Motor neuron (in vitro differentiated cells): ENCODE measurements around the gene ERC1. TPM values are rescaled to one million over a fixed set of nuclear protein-coding genes. Genes with fewer than 3 reads are reported as not detected.

Experiments
- ATAC-seq, 8 experiments: fragments of 200-7000 bp; cut with Tn5 transposase; replicated peaks in 6 of 8; 2 replicates each; pipeline ENCODE4 v1.8.0; 2021; ENCODE audit warnings: mild to moderate bottlenecking in 8 of 8, moderate library complexity in 8 of 8
- H3K27ac ChIP-seq, 2 donors: fragments of 250-450 bp; sonication (Bioruptor Pico); 2 replicates each; pipeline ENCODE4 v1.9.0; 2021; ENCODE audit warnings: antibody characterized with exemption in 2 of 2, mild to moderate bottlenecking in 2 of 2, moderate library complexity in 1 of 2
- H3K4me1 ChIP-seq, 2 donors: fragments of 250-450 bp; sonication (Bioruptor Pico); replicated peaks in 1 of 2; 2 replicates each; pipeline ENCODE4 v1.6.1; 2021; ENCODE audit warnings: antibody characterized with exemption in 2 of 2, mild to moderate bottlenecking in 2 of 2, moderate library complexity in 1 of 2
- H3K4me3 ChIP-seq, 5 donors: fragments of 250-450 bp; sonication (Bioruptor Pico); 2 replicates each; pipeline ENCODE4 v1.9.0; 2021; ENCODE audit warnings: antibody characterized with exemption in 5 of 5, mild to moderate bottlenecking in 5 of 5, moderate library complexity in 4 of 5
- WGBS, 10 experiments: fragments of 450-650 bp; shearing (Covaris generic); methylation state at CpG; one replicate each; pipeline ENCODE4 v1.0.0; 2022; 5-methylcytosine and 5-hydroxymethylcytosine counted together
- in situ Hi-C, 9 experiments: fragments of 400-800 bp; cut with MboI; loops; one replicate each; pipeline ENCODE4 v1.15.0; 2021; ENCODE audit warnings: low sequenced_read_pairs in 9 of 9, low pct_unique_long_range_greater_than_20kb in 2 of 9; ENCODE audit not compliant: unreplicated experiment in 9 of 9
- total RNA-seq, 8 experiments: library from RNA; unstranded; fragments of 300-600 nt; gene quantifications; 2 replicates each; pipeline versions ENCODE4 v1.2.3 to v1.2.4, GENCODE V29; 2022

ERC1 gene
- total RNA-seq, 8 experiments from 2014 or later: 15.1 to 53.8 (median 34.6) TPM

GRCh38 chr12:1284611-1285010, 293.6 kb downstream of the ERC1 start:
- WGBS, 10 experiments: 89 to 100% (median 100%) methylated on average over 1 to 4 of the region's 4 CpGs
- in situ Hi-C loops: no loop called here
- Histone ChIP-seq H3K4me3 (no peak overlapping the region), H3K4me1 (peaks cover 0 to 5% of the 10 kb centered on the region in 2 donors), H3K27ac (no peak overlapping the region)
- ATAC-seq: no peak

GRCh38 chr12:1287446-1287975, 296.5 kb downstream of the ERC1 start:
- Histone ChIP-seq H3K4me3 (no peak overlapping the region), H3K4me1 (no peaks in the 10 kb centered on the region), H3K27ac (no peak overlapping the region)
- 62 to 100% (median 81%) methylated on average over 1 to 3 of the region's 3 CpGs; no CpG with 5 or more reads in 2 of the 10 experiments for WGBS, 10 experiments
- ATAC-seq: peak in 2 of 8 experiments; percentile 44 to 49
- in situ Hi-C loops: no loop called here

- 80 to 100% (median 89%) methylated on average over 1 to 5 of the region's 7 CpGs; no CpG with 5 or more reads in 1 of the 10 experiments for WGBS, 10 experiments
- no peak overlapping the region for H3K4me3 ChIP-seq
- no peaks in the 10 kb centered on the region for H3K4me1 ChIP-seq
- no peak for ATAC-seq
- in situ Hi-C loops: no loop called here
- no peak overlapping the region for H3K27ac ChIP-seq
These were observed 297.3 kb downstream of the ERC1 start for GRCh38 chr12:1288333-1288732.

- H3K27ac ChIP-seq: no peak overlapping the region
- peak in 1 of 8 experiments; percentile 25 for ATAC-seq
- 24 to 92% (median 83%) methylated on average over 2 to 7 of the region's 7 CpGs for WGBS, 10 experiments
- H3K4me1 ChIP-seq: no peaks in the 10 kb centered on the region
- H3K4me3 ChIP-seq: no peak overlapping the region
- in situ Hi-C loops: no loop called here
These were observed 298.5 kb downstream of the ERC1 start for GRCh38 chr12:1289371-1290155.

GRCh38 chr12:1290716-1291115, 299.7 kb downstream of the ERC1 start:
- no peak overlapping the region for H3K27ac ChIP-seq
- ATAC-seq: no peak
- H3K4me1 ChIP-seq: no peaks in the 10 kb centered on the region
- H3K4me3 ChIP-seq: no peak overlapping the region
- WGBS, 10 experiments: 62 to 90% (median 80%) methylated on average over 2 to 3 of the region's 3 CpGs
- in situ Hi-C loops: no loop called here

- H3K4me1 ChIP-seq: no peaks in the 10 kb centered on the region
- in situ Hi-C loops: no loop called here
- H3K27ac ChIP-seq: no peak overlapping the region
- no peak overlapping the region for H3K4me3 ChIP-seq
- peak in 3 of 8 experiments; percentile 61 to 86 (median 66) for ATAC-seq
- 0 to 100% (median 90%) methylated on average over 2 to 8 of the region's 8 CpGs for WGBS, 10 experiments
These were observed 300.7 kb downstream of the ERC1 start for GRCh38 chr12:1291601-1292332.

- H3K4me3 ChIP-seq: no peak overlapping the region
- H3K27ac ChIP-seq: no peak overlapping the region
- no peak for ATAC-seq
- no peaks in the 10 kb centered on the region for H3K4me1 ChIP-seq
- in situ Hi-C loops: no loop called here
- WGBS, 10 experiments: 50 to 100% (median 78%) methylated on average over 1 of the region's 1 CpG; no CpG with 5 or more reads in 1 of the 10 experiments
These were observed 302.9 kb downstream of the ERC1 start for GRCh38 chr12:1293901-1294300.

GRCh38 chr12:1297206-1297605, 306.2 kb downstream of the ERC1 start:
- no peak overlapping the region for H3K4me3 ChIP-seq
- ATAC-seq: peak in 2 of 8 experiments; percentile 77 to 90
- 0 to 100% (median 98%) methylated on average over 1 to 3 of the region's 3 CpGs; no CpG with 5 or more reads in 2 of the 10 experiments for WGBS, 10 experiments
- no peaks in the 10 kb centered on the region for H3K4me1 ChIP-seq
- in situ Hi-C loops: no loop called here
- no peak overlapping the region for H3K27ac ChIP-seq

GRCh38 chr12:1297639-1298175, 306.7 kb downstream of the ERC1 start:
- Histone ChIP-seq H3K4me1 (no peaks in the 10 kb centered on the region), H3K27ac (no peak overlapping the region), H3K4me3 (no peak overlapping the region)
- in situ Hi-C loops: no loop called here
- ATAC-seq: no peak
- WGBS, 10 experiments: 89 to 100% (median 100%) methylated on average over 2 to 4 of the region's 4 CpGs; no CpG with 5 or more reads in 1 of the 10 experiments

GRCh38 chr12:1300460-1300859, 309.4 kb downstream of the ERC1 start:
- no peak for ATAC-seq
- Histone ChIP-seq H3K27ac (no peak overlapping the region), H3K4me3 (no peak overlapping the region), H3K4me1 (no peaks in the 10 kb centered on the region)
- in situ Hi-C loops: no loop called here
- 83 to 100% (median 100%) methylated on average over 1 to 2 of the region's 2 CpGs for WGBS, 10 experiments

GRCh38 chr12:1302201-1302870, 311.3 kb downstream of the ERC1 start:
- no peak overlapping the region for H3K4me3 ChIP-seq
- H3K4me1 ChIP-seq: no peaks in the 10 kb centered on the region
- no peak overlapping the region for H3K27ac ChIP-seq
- peak in 3 of 8 experiments; percentile 49 to 64 (median 57) for ATAC-seq
- in situ Hi-C loops: no loop called here
- WGBS, 10 experiments: 79 to 100% (median 94%) methylated on average over 2 to 7 of the region's 7 CpGs; no CpG with 5 or more reads in 1 of the 10 experiments

- H3K27ac ChIP-seq: no peak overlapping the region
- in situ Hi-C loops: no loop called here
These were observed 314.0 kb downstream of the ERC1 start for GRCh38 chr12:1305063-1305434.

More at GRCh38 chr12:1305063-1305434, 314.0 kb downstream of the ERC1 start:
- H3K4me1 ChIP-seq: no peaks in the 10 kb centered on the region
- H3K4me3 ChIP-seq: no peak overlapping the region
- 80 to 100% (median 100%) methylated on average over 1 to 2 of the region's 3 CpGs; no CpG with 5 or more reads in 3 of the 10 experiments for WGBS, 10 experiments
- ATAC-seq: peak in 1 of 8 experiments; percentile 40
